ENCODE data around the gene ECSIT.

The ECSIT gene

DNA sequence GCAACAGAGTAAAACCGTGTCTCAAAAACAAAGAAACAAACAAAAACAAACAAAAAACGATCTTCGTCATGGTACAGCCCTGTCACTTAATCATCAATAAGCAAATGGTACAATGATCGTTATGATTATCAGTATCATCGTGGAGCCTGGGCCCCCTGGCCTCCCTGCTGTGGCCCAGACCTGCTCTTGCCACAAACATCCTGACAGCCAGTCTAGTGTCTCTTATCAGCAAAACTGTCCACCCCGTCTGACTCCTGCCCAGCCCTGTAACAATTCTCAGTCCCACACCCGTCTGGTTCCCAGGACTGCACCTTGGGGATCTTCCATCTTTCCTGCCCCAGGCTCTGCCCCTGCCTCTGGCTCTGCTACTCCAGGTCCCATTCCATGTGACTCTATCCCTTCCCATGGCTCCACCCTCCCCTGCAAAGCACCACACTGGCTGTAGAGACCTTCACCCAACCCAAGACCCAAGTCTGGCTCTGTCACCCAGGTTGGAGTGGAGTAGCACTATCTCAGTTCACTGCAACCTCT is 29.0 kb downstream of the ECSIT start:
- no peak for DNase-seq (ENCODE audit: low spot score)

- DNase-seq (ENCODE audit: low spot score) = no peak
These were observed 29.7 kb downstream of the ECSIT start for GRCh38 chr19:11499220-11499726.

DNA sequence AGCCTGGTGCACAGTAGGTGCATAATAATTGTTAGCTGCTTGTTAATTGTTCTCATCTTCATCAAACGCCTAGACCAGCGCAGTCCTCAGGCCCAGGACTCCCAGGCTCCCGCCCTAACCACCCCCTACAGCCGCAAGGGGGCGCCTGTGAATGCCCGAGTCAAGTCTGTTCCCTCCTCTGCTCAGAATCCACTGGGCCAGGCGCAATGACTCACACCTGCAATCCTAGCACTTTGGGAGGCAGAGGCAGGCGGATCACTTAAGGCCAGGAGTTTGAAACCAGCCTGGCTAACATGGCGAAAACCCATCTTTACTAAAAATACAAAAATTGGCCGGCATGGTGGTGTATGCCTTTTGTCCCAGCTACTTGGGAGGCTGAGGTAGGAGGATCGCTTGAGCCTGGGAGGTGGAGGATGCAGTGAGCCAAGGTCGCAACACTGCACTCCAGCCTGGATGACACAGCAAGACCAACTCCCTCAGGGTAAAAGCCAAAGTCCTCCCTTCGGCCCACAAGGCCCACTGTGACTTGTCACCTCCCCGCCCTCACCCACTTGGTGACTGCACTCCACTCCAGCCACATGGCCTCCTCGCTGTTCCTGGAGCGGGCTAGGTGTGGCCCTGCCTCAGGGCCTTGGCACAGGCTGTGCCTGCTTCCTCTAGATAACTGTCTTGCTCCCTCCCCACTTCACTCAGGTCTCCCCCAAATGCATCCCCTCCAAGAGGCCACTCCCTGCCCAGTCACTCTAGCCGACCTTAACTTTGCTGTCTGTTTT is 32.4 kb downstream of the ECSIT start:
- DNase-seq (ENCODE audit: low spot score) = peak; percentile 74

- DNase-seq (ENCODE audit: low spot score) = no peak
These were observed 33.0 kb downstream of the ECSIT start for GRCh38 chr19:11495885-11496284.

DNA sequence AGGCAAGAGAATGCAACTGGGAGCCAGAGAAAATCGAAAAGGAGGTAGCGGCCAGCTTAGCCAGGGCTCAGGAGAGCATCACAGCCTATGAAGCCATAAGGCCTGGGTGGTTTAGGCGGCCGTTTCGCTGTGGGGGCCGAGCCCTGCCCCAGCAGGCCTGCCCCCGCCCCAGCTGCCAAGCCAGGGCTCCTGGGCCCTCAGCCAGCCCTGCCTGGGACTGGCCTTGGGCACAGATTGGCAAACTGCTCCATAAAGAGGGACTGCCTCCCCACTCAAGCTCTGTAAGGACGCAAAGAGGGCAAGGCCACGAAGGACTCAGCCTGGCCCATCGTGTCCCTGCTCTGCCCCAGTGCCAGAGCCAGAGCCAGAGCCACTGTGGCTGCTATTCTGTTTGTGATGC is 33.5 kb downstream of the ECSIT start:
- no peak for DNase-seq (ENCODE audit: low spot score)

GRCh38 chr19:11494634-11495285 is 34.2 kb downstream of the ECSIT start:
- no peak for DNase-seq (ENCODE audit: low spot score)

GRCh38 chr19:11489378-11489777 is 39.6 kb downstream of the ECSIT start:
- no peak for DNase-seq (ENCODE audit: low spot score)

GRCh38 chr19:11486661-11487503 is 42.1 kb downstream of the ECSIT start:
- no peak for DNase-seq (ENCODE audit: low spot score)

- DNase-seq (ENCODE audit: low spot score) = no peak
These were observed 43.6 kb downstream of the ECSIT start for GRCh38 chr19:11485245-11485837.

- no peak for DNase-seq (ENCODE audit: low spot score)
These were observed 45.4 kb downstream of the ECSIT start for GRCh38 chr19:11483366-11484111.

DNA sequence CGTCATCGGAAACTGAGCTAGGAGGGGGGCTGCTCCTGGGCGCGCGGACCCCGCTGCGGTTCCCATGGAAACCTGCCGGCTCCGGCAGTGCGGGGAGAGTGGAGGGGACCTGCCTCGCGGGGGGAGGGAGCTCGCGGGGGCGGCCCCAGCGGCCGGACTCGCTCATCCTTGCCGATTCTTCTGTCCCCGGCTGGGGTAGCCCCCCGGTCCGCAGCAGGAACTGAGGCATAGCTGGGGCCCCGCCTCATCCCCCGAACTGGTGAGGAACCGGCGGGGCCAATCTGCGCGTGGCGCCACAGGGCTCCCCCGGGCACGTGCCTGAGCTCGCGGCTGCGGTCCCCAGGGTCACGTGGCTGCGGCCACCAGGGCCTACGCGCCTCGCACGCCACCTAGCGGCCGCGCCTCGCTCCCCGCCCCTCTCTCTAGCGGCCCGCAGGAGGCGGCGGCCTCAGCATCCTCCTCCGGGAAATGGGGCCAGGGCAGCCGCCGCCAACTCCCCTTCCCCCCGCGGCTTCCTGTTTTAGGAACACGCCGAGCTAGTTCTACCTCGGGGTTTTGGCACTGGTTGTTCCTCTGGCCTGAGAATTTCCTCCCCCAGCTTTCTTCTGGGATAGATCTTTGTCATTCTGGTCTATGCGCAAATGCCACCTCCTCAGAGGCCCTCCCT is 46.4 kb downstream of the ECSIT start:
- peak; percentile 91 for DNase-seq (ENCODE audit: low spot score)

- peak; percentile 93 for DNase-seq (ENCODE audit: low spot score)
These were observed 47.2 kb downstream of the ECSIT start for GRCh38 chr19:11481534-11482383.

- DNase-seq (ENCODE audit: low spot score) = no peak
These were observed 48.0 kb downstream of the ECSIT start, which contains the start of gene ELAVL3 for GRCh38 chr19:11480715-11481533. Gene ELAVL3 (minus strand): TSS chr19:11481046. CDS start chr19:11480608, 438 bp downstream.

DNA sequence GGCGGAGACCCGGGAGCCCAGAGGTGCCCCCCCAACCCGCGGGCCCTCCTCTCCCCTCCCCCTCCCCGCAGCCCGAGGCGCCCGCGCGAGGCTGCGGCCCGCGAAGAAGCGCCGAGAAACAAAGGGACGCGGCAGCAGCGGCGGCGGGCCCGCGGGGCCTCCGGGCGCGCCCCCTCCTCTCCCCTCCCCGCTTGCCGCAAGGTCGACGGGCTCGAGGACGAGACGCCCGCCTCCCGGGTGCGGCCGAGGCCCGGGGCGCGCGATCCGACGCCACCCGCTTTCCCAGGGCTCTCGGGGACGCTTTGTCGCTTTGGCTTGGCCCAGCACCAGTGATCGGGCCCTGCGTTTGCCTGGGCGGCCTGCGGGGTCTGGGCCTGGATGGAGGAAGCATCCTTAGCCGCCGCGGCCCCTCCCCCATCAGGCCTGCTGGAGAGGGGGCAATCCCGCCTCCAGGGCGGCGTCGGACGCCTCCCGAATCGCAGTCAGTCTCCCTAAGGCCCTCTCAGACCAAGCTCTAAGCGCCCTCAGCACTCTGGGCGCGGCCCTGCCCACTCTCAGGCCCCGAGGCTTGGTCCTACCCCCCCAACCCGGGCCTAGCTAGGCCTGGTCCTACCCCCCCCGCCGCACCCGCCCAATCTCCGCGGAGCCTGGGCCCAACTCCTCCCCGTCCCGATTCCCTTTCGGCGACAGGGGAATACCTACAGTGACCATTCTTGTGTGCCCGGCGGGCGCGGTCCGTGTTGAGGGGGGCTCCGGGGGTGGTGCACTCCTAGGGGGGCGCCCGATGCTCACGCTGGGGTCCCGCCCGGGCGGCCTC is 48.8 kb downstream of the ECSIT start:
- DNase-seq (ENCODE audit: low spot score) = no peak

- DNase-seq (ENCODE audit: low spot score) = no peak
These were observed 49.6 kb downstream of the ECSIT start for GRCh38 chr19:11479090-11479897.

- no peak for DNase-seq (ENCODE audit: low spot score)
These were observed 50.5 kb downstream of the ECSIT start for GRCh38 chr19:11478167-11479089.

Measured in NAMALWA (cell line).